AG04450 (cell line): ENCODE measurements around the gene PDRG1. TPM values are rescaled to one million over a fixed set of nuclear protein-coding genes. Genes with fewer than 3 reads are reported as not detected.

Experiments used
- CTCF ChIA-PET: fragments of 300-600, 350-600 bp; formaldehyde crosslinking; extraction: SDS; loops from one replicate; lab custom pipeline; 2022; ENCODE audit warnings: antibody characterized with exemption, inconsistent platforms; lab: Charles Lee
- POLR2A ChIA-PET: fragments of 350-600 bp; formaldehyde crosslinking; extraction: SDS; loops from one replicate; lab custom pipeline; 2021; ENCODE audit warnings: antibody characterized with exemption, inconsistent platforms; lab: Yijun Ruan, JAX
- DNase-seq: peaks from one replicate; pipeline ENCODE4 v3.0.0-alpha.2; 2011; ENCODE audit warnings: low read depth, low spot score
- H3K27ac ChIP-seq: one replicate; pipeline ENCODE4 v1.5.1; 2012; ENCODE audit warnings: low read depth, low read length, control low read depth
- H3K27me3 ChIP-seq: one replicate; pipeline ENCODE4 v1.6.0; 2012; ENCODE audit warnings: low read length; ENCODE audit not compliant: control insufficient read depth, insufficient read depth
- H3K4me3 ChIP-seq: 2 replicates; pipeline ENCODE4 v1.5.1; 2011; ENCODE audit warnings: mild to moderate bottlenecking, low read depth, low read length, control low read depth
- H3K9me3 ChIP-seq: 2 replicates; pipeline ENCODE4 v1.5.1; 2012; ENCODE audit warnings: low read length; ENCODE audit not compliant: control insufficient read depth, insufficient read depth
- polyA plus RNA-seq: library from polyadenylated mRNA; depleted of rRNA; stranded (reverse); fragments of >200 nt; gene quantifications from 2 replicates; pipeline ENCODE4 v1.2.3, GENCODE V29; 2011
- TF ChIP-seq, protein P1 (sequence below): IDR thresholded peaks from 2 replicates; pipeline ENCODE4 v1.5.1; 2011; ENCODE audit warnings: low read depth, low read length, control low read depth, inconsistent platforms

Gene PDRG1
- polyA plus RNA-seq, 1 experiment: 13.2 TPM

- H3K27ac ChIP-seq: no peak overlapping the region
- POLR2A ChIA-PET: no interaction called here
- no peaks in the 10 kb centered on the region for H3K9me3 ChIP-seq
- H3K4me3 ChIP-seq: no peak overlapping the region
- no peak for DNase-seq
- peaks cover 5% of the 10 kb centered on the region for H3K27me3 ChIP-seq
- CTCF ChIA-PET: no interaction called here
- TF ChIP-seq, protein P1, sequence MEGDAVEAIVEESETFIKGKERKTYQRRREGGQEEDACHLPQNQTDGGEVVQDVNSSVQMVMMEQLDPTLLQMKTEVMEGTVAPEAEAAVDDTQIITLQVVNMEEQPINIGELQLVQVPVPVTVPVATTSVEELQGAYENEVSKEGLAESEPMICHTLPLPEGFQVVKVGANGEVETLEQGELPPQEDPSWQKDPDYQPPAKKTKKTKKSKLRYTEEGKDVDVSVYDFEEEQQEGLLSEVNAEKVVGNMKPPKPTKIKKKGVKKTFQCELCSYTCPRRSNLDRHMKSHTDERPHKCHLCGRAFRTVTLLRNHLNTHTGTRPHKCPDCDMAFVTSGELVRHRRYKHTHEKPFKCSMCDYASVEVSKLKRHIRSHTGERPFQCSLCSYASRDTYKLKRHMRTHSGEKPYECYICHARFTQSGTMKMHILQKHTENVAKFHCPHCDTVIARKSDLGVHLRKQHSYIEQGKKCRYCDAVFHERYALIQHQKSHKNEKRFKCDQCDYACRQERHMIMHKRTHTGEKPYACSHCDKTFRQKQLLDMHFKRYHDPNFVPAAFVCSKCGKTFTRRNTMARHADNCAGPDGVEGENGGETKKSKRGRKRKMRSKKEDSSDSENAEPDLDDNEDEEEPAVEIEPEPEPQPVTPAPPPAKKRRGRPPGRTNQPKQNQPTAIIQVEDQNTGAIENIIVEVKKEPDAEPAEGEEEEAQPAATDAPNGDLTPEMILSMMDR: no peak
Measured at GRCh38 chr20:31981784-31982183, 29.9 kb upstream of the PDRG1 start.

- Histone ChIP-seq H3K27ac (no peak overlapping the region), H3K9me3 (no peaks in the 10 kb centered on the region), H3K4me3 (no peak overlapping the region), H3K27me3 (peaks cover 8% of the 10 kb centered on the region)
- no peak for DNase-seq
- ChIA-PET POLR2A (no interaction called here), CTCF (no interaction called here)
- TF ChIP-seq, protein P1: no peak
Measured at GRCh38 chr20:31979713-31980426, 28.0 kb upstream of the PDRG1 start.

DNA sequence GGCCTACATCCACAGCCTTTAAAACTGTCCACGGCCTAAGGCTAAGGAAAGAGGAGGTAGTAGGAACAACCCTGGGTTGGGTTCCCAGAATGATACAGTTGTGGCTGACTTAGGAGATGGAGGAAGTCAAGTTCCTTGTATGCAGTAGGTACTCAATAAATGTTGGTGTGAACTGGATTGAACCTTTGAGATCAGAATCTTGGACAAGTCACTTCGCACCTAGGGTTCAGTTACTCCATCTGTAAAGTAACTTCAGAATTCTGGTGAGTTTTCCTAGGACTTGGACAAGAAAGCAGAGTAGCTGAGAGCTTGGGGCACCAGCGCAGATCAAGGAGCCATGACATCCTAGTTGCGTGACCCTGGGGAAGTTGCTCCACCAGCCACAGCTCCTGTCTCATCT lies 25.2 kb upstream of the PDRG1 start:
- Histone ChIP-seq H3K9me3 (no peaks in the 10 kb centered on the region), H3K4me3 (no peak overlapping the region), H3K27ac (no peak overlapping the region), H3K27me3 (peaks cover 16% of the 10 kb centered on the region)
- DNase-seq: no peak
- TF ChIP-seq, protein P1: no peak
- POLR2A ChIA-PET: no interaction called here
- CTCF ChIA-PET: no interaction called here

- peaks cover 16% of the 10 kb centered on the region for H3K27me3 ChIP-seq
- ChIA-PET CTCF (interaction anchor here (0.7 to 1.2 kb wide), 3 partner anchors 24 to 56 kb away, joined by 3 read pairs; partner anchors contain the start of gene PDRG1), POLR2A (no interaction called here)
- H3K4me3 ChIP-seq: no peak overlapping the region
- H3K9me3 ChIP-seq: no peaks in the 10 kb centered on the region
- no peak for DNase-seq
- TF ChIP-seq, protein P1: no peak
- H3K27ac ChIP-seq: no peak overlapping the region
Measured at GRCh38 chr20:31975874-31976273, 24.0 kb upstream of the PDRG1 start.

GRCh38 chr20:31974951-31975487 lies 23.2 kb upstream of the PDRG1 start:
- DNase-seq: no peak
- CTCF ChIA-PET: interaction anchor here (0.7 to 1.2 kb wide), 2 partner anchors 24 to 57 kb away, joined by 3 read pairs; no protein-coding TSS in a partner anchor
- POLR2A ChIA-PET: no interaction called here
- Histone ChIP-seq H3K4me3 (no peak overlapping the region), H3K27me3 (peaks cover 20% of the 10 kb centered on the region), H3K9me3 (no peaks in the 10 kb centered on the region), H3K27ac (no peak overlapping the region)
- TF ChIP-seq, protein P1: no peak
